NB4 (cell line): Measurements from ENCODE around the gene RPTOR.

Experiments used
- CTCF ChIP-seq: IDR thresholded peaks from one replicate; pipeline ENCODE4 v1.5.1; 2012; ENCODE audit warnings: low read depth, low read length
- MAX ChIP-seq: IDR thresholded peaks from 2 replicates; pipeline ENCODE4 v1.6.1; 2011; ENCODE audit warnings: low read depth, low read length
- MYC ChIP-seq: IDR thresholded peaks from 2 replicates; pipeline ENCODE4 v1.6.1; 2011; ENCODE audit warnings: low read depth, low read length
- POLR2A ChIP-seq: IDR thresholded peaks from 2 replicates; pipeline ENCODE4 v1.6.1; 2011; ENCODE audit warnings: mild to moderate bottlenecking; ENCODE audit not compliant: insufficient read length; ENCODE audit errors: extremely low read depth

GRCh38 chr17:80953471-80954315, 409.1 kb downstream of the RPTOR start:
- TF ChIP-seq CTCF (no peak), POLR2A (no peak), MAX (no peak), MYC (no peak)
